Keratinocyte (primary cell): Measurements from ENCODE around the gene HNRNPA1L2. TPM values are rescaled to one million over a fixed set of nuclear protein-coding genes. Genes with fewer than 3 reads are reported as not detected.
"Not testable (repeated sequence)": the region's sequence is repeated elsewhere in the genome, so short reads cannot be mapped to it uniquely, and the experiment has no call there.

Source experiments
- DNase-seq: peaks from one replicate; pipeline ENCODE4 v3.0.0-alpha.2; 2011; ENCODE audit warnings: low read depth, missing footprints, low spot score
- FAIRE-seq: peaks from 2 replicates; lab custom pipeline; 2011; peaks lifted over from hg19 to GRCh38; lab: Jason Lieb, UNC
- H2AFZ ChIP-seq: 2 replicates; pipeline ENCODE4 v1.6.0; 2012; ENCODE audit warnings: low read length, control low read depth, inconsistent platforms; ENCODE audit not compliant: control insufficient read depth
- H3K27ac ChIP-seq: 2 replicates; pipeline ENCODE4 v1.5.1; 2011; ENCODE audit warnings: low read length; ENCODE audit not compliant: control insufficient read depth, insufficient read depth
- H3K27me3 ChIP-seq: 3 replicates; pipeline ENCODE4 v1.6.0; 2011; ENCODE audit warnings: low read length; ENCODE audit not compliant: control insufficient read depth, insufficient read depth; ENCODE audit errors: extremely low read depth
- H3K36me3 ChIP-seq, 2 experiments: 2 replicates in 1 of 2; 3 replicates in 1 of 2; pipeline ENCODE4 v1.5.1; 2011; ENCODE audit warnings: low read length in 2 of 2, mild to moderate bottlenecking in 1 of 2; ENCODE audit not compliant: control insufficient read depth in 2 of 2, insufficient read depth in 2 of 2; ENCODE audit errors: extremely low read depth in 1 of 2
- H3K4me1 ChIP-seq: 3 replicates; pipeline ENCODE4 v1.5.1; 2011; ENCODE audit warnings: low read length; ENCODE audit not compliant: control insufficient read depth, insufficient read depth; ENCODE audit errors: extremely low read depth
- H3K4me2 ChIP-seq: 3 replicates; pipeline ENCODE4 v1.6.0; 2011; ENCODE audit warnings: low read depth, low read length; ENCODE audit not compliant: control insufficient read depth, insufficient read depth; ENCODE audit errors: extremely low read depth
- H3K4me3 ChIP-seq, 3 experiments: fragments of 200-600 bp in 1 of 3; sonication (generic) in 1 of 3; 2 replicates in 2 of 3; 3 replicates in 1 of 3; pipeline ENCODE4 v1.5.1; 2011 to 2016; ENCODE audit warnings: low read length in 3 of 3, mild to moderate bottlenecking in 3 of 3, control low read depth in 2 of 3, inconsistent platforms in 1 of 3, low read depth in 1 of 3, mixed read lengths in 1 of 3, mixed run types in 1 of 3, moderate library complexity in 1 of 3; ENCODE audit not compliant: control insufficient read depth in 2 of 3, insufficient read depth in 2 of 3; ENCODE audit errors: extremely low read depth in 1 of 3
- H3K79me2 ChIP-seq: 2 replicates; pipeline ENCODE4 v1.6.0; 2012; ENCODE audit warnings: low read length; ENCODE audit not compliant: control insufficient read depth, insufficient read depth
- H3K9ac ChIP-seq: 3 replicates; pipeline ENCODE4 v1.6.0; 2011; ENCODE audit warnings: low read length; ENCODE audit not compliant: control insufficient read depth, insufficient read depth; ENCODE audit errors: extremely low read depth
- H3K9me1 ChIP-seq: 3 replicates; pipeline ENCODE4 v1.6.0; 2011; ENCODE audit warnings: low read length; ENCODE audit not compliant: control insufficient read depth, insufficient read depth; ENCODE audit errors: extremely low read depth
- H3K9me3 ChIP-seq: 2 replicates; pipeline ENCODE4 v1.5.1; 2012; ENCODE audit warnings: low read depth, low read length; ENCODE audit not compliant: control insufficient read depth
- H4K20me1 ChIP-seq: 3 replicates; pipeline ENCODE4 v1.6.0; 2011; ENCODE audit warnings: low read length; ENCODE audit not compliant: control insufficient read depth, insufficient read depth; ENCODE audit errors: extremely low read depth
- EZH2 ChIP-seq: IDR thresholded peaks from one replicate; pipeline ENCODE4 v1.6.1; 2012; ENCODE audit warnings: inconsistent platforms, mild to moderate bottlenecking, low read length, moderate library complexity
- dilution Hi-C: fragments of 300-500 bp; cut with MboI; formaldehyde crosslinking; loops from one replicate; pipeline ENCODE4 v1.7.0; 2020; ENCODE audit warnings: low sequenced_read_pairs; ENCODE audit not compliant: extremely low pct_ligation_motif_present
- polyA plus RNA-seq, 5 experiments: library from polyadenylated mRNA; depleted of rRNA in 3 of 5; stranded (reverse) in 3 of 5; stranded (forward) in 1 of 5; unstranded in 1 of 5; fragments of >200 nt; gene quantifications; 1 replicate in 1 of 5; 2 replicates in 3 of 5; 3 replicates in 1 of 5; pipeline versions ENCODE4 v1.2.1 to v1.2.3, GENCODE V29; 2011 to 2012; ENCODE audit warnings: missing spikeins in 2 of 5, low read depth in 1 of 5, low replicate concordance in 1 of 5
- TF ChIP-seq, protein P1 (sequence below), 3 experiments: IDR thresholded peaks in 1 of 3; conservative IDR thresholded peaks in 1 of 3; optimal IDR thresholded peaks in 1 of 3; 2 replicates in 2 of 3; 3 replicates in 1 of 3; pipeline versions ENCODE3 to v1.5.1; 2011; ENCODE audit warnings: low read length in 3 of 3, mild to moderate bottlenecking in 3 of 3, moderate library complexity in 2 of 3, control low read depth in 1 of 3, inconsistent platforms in 1 of 3; ENCODE audit not compliant: insufficient read depth in 2 of 3; ENCODE audit errors: extremely low read depth in 1 of 3

Gene HNRNPA1L2
- polyA plus RNA-seq, 1 donor (not counting 4 experiments of a cell fraction or from before 2014, with no cell fraction given) = 7.2 TPM

DNA sequence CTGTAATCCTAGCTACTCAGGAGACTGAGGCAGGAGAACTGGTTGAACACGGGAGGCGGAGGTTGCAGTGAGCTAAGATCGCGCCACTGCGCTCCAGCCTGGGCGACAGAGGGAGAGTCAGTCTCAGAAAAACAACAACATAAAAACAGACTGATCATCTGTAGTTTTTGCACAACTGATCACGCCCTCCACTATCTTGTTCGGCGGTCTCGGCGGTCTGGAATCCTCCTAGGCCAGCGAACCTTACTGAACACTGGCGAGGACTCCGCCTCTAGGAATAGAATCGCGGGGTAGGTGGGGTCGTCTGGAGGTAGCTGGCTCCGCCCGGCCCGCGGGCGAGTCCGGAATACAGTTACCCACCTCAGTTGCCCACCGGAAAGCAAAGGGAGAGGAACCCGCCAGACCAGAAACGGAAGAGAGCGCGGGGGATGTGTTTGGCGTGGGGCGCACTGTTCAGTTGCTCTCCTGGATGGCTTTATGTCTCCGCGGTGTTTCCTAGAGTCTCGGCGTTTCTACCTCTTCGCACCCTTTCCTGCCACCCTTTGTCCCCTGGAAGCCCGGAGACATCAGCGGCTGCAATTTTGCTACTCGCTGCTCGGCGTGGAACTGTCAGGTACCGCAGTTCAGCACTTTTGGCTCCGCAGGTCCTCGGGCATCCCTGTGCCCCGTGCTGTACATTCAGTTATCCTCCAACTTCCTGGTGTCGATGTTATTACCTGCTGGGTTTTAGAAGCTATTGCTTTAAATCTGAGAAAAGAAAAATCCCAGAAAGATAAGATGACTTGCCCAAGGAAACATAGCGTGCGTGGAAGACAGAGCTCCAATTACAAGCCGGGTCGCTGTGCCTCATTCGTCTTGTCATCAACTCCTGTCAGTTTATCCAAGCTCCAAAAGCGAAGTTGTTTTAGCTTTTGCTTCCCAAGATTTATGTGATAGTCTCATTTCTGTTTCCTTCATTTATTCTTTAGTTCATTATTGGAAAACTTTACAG, 24.9 kb upstream of the HNRNPA1L2 start:
- Histone ChIP-seq H3K27ac (peak overlapping the region; percentile 84), H2AFZ (peak overlapping the region; percentile 99), H3K9me1 (no peaks in the 10 kb centered on the region), H3K36me3 (no peaks in the 10 kb centered on the region), H3K4me3 (peak overlapping the region; percentile 56 to 97 (median 96)), H3K9me3 (no peaks in the 10 kb centered on the region), H3K79me2 (peaks cover 28% of the 10 kb centered on the region), H3K9ac (peak overlapping the region; percentile 87), H4K20me1 (no peaks in the 10 kb centered on the region), H3K4me1 (peaks cover 4% of the 10 kb centered on the region), H3K27me3 (no peaks in the 10 kb centered on the region), H3K4me2 (peak overlapping the region; percentile 76)
- no peak for DNase-seq
- peak; percentile 59 for FAIRE-seq
- dilution Hi-C loops = no loop called here
- TF ChIP-seq EZH2 = no peak
- TF ChIP-seq, protein P1, sequence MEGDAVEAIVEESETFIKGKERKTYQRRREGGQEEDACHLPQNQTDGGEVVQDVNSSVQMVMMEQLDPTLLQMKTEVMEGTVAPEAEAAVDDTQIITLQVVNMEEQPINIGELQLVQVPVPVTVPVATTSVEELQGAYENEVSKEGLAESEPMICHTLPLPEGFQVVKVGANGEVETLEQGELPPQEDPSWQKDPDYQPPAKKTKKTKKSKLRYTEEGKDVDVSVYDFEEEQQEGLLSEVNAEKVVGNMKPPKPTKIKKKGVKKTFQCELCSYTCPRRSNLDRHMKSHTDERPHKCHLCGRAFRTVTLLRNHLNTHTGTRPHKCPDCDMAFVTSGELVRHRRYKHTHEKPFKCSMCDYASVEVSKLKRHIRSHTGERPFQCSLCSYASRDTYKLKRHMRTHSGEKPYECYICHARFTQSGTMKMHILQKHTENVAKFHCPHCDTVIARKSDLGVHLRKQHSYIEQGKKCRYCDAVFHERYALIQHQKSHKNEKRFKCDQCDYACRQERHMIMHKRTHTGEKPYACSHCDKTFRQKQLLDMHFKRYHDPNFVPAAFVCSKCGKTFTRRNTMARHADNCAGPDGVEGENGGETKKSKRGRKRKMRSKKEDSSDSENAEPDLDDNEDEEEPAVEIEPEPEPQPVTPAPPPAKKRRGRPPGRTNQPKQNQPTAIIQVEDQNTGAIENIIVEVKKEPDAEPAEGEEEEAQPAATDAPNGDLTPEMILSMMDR (optimal IDR thresholded peaks at IDR 0.05 in 1 of 3, IDR thresholded peaks at IDR 0.05 in 1 of 3, conservative IDR thresholded peaks at IDR 0.05 in 1 of 3; ENCODE audit: extremely low read depth in 1 of 3, insufficient read depth in 2 of 3, low read length in 3 of 3) = no peak

DNA sequence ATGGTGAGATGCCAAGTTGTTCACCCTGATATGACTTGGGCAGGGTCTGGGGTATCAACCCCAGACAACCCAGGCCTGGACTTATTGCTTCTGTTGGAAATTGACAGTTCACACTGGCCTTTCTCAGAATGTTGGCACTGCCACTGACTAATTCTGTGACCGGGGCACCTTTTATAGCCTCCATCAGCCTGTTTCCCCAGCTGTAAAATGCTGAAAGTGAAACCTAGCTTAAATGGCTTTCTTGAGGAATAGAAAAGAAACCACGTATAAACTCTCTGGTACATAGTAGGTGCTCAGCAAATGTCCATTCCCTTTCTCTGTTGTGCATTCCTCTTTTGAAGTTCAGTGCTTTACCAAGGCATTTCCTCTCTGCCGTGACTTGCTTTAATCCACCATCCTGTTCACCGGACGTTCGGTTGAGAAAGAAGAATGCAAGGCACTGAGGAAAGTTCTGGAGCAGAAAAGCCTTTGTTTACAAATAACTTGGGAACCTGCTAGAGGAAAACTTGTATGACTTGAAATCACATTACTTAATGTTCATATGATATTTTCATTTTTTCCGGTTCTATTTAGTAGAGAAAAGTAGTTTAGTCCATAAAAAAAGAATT, 11.0 kb upstream of the HNRNPA1L2 start:
- peak; percentile 23 for FAIRE-seq
- H4K20me1 ChIP-seq, H3K9me3 ChIP-seq, dilution Hi-C loops, H3K4me2 ChIP-seq, H3K4me1 ChIP-seq, H3K9ac ChIP-seq, H3K27ac ChIP-seq, H3K79me2 ChIP-seq, H3K27me3 ChIP-seq, H2AFZ ChIP-seq, H3K36me3 ChIP-seq, DNase-seq, H3K4me3 ChIP-seq, H3K9me1 ChIP-seq: not testable (repeated sequence)
